Medulla oblongata (tissue), 1 donor: ENCODE data around the gene CXCL9.
"Not testable (repeated sequence)": the region's sequence is repeated elsewhere in the genome, so short reads cannot be mapped to it uniquely, and the experiment has no call there.

Experiments used
- DNase-seq: peaks from one replicate; pipeline ENCODE4 v3.0.0-alpha.2; 2015; ENCODE audit errors: extremely low spot score

The CXCL9 gene

GRCh38 chr4:76012388-76012801 lies 5.1 kb upstream of the CXCL9 start:
- no peak for DNase-seq

- DNase-seq = peak; percentile 59
These were observed 4.5 kb upstream of the CXCL9 start for GRCh38 chr4:76011700-76012387.

DNA sequence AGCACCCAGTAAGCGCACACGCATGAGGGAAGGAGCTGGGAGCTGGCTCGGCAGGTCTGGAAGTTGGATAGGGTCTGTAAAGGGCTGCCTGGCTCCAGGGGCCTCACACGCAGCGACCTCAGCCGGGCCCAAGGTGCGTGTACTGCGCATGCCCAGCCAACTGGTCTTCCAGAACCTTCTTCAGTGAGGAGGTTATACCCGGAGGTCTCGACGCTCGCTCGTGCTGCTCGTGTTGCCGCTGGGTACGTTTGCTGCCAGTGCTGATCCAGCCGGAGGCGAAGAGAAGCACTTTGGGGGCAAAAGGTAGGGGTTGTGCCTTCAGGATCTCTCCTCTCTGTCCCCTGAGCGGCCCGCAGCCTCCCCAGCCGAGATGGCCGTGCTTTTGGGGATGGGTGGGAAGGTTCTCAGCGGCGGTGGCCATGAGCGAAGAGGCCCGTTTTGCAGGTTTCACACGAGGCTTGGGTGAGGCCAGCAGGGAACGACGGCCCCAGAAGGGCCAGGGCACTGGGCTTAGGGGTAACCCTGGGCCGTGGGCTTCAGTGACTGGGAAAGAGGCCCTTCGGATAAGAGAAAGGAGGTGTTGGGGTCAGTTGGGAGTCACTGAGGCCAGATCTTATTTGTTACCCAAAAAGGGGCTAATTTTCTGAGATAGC lies 3.8 kb upstream of the CXCL9 start:
- DNase-seq = no peak

- no peak for DNase-seq
These were observed 3.3 kb upstream of the CXCL9 start for GRCh38 chr4:76010576-76010975.

GRCh38 chr4:76009311-76009710 lies 2.0 kb upstream of the CXCL9 start:
- DNase-seq = no peak

- no peak for DNase-seq
These were observed 3.7 kb downstream of the CXCL9 start for GRCh38 chr4:76003620-76004019.

GRCh38 chr4:76003035-76003434 lies 4.3 kb downstream of the CXCL9 start:
- no peak for DNase-seq

DNA sequence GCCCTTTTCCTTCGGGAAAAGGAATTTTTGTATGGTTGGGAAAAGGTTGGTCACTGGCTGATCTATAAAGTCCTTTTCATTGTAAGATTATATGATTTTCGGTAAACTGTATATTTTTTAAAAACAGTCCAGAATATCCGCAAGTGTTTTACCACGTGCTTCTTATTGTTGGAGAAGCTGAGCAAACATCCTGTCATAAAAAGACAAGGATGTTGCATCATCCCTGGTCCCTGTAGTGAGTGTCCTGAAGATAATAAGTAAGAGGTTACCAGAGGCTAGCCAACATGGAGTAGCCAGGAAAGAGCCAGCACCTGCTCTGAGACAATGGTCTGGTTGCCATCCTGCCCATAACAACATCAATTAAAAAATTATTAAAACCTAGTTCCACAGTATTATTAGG lies 5.1 kb downstream of the CXCL9 start:
- DNase-seq = no peak

- no peak for DNase-seq
These were observed 5.6 kb downstream of the CXCL9 start for GRCh38 chr4:76001700-76002099.

- DNase-seq = no peak
These were observed 7.0 kb downstream of the CXCL9 start for GRCh38 chr4:76000279-76000678.

DNA sequence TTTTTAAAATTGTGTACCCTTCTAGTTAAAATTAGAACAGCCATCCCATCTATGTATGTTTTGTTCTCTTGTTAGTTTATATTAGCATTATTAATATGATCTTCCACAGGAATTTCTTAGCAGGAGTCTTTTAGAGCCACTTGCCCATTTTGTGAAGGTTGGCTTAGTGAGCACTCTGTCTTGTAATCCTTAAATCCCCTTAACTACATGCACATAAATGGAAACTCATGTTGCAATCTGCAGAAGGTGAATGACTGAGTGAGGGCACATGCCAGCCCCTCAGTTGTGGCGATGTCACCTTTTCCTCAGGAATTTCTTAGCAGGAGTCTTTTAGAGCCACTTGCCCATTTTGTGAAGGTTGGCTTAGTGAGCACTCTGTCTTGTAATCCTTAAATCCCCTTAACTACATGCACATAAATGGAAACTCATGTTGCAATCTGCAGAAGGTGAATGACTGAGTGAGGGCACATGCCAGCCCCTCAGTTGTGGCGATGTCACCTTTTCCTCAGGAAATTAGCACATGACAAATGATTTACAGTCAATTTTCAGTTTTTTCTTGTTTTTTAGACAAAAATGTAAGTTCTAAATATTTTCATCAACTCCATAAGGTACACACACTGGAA lies 8.7 kb downstream of the CXCL9 start:
- DNase-seq = not testable (repeated sequence)

- no peak for DNase-seq
These were observed 9.4 kb downstream of the CXCL9 start for GRCh38 chr4:75997946-75998345.

- no peak for DNase-seq
These were observed 10.2 kb downstream of the CXCL9 start for GRCh38 chr4:75997081-75997480.

GRCh38 chr4:75995727-75996126 lies 11.6 kb downstream of the CXCL9 start:
- DNase-seq = peak; percentile 73

- DNase-seq = no peak
These were observed 14.8 kb downstream of the CXCL9 start for GRCh38 chr4:75992462-75992861.

GRCh38 chr4:75989846-75990528 lies 17.3 kb downstream of the CXCL9 start:
- no peak for DNase-seq

DNA sequence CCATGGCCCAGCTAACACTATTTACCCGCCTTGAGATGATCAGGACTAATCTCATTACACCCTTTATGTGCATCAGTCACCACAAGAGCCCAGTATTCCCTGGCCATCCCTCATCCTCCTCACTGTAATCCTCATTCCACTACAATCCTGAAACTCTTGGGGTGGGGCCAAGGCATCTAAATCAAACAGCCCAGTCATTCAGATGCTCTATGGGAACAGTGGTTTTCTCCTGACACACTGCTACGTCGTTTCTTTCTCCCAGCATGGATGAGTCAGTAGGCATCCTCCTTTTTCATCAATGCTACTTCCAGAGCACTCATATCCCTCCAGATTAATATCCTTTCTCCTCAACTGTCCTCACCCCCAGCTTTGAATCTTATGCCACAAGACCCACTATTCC lies 22.2 kb downstream of the CXCL9 start:
- DNase-seq = no peak

- DNase-seq = no peak
These were observed 26.7 kb downstream of the CXCL9 start for GRCh38 chr4:75980576-75980975.

GRCh38 chr4:75976177-75976576 lies 31.1 kb downstream of the CXCL9 start:
- DNase-seq = no peak

- no peak for DNase-seq
These were observed 33.5 kb downstream of the CXCL9 start for GRCh38 chr4:75973766-75974165.

DNA sequence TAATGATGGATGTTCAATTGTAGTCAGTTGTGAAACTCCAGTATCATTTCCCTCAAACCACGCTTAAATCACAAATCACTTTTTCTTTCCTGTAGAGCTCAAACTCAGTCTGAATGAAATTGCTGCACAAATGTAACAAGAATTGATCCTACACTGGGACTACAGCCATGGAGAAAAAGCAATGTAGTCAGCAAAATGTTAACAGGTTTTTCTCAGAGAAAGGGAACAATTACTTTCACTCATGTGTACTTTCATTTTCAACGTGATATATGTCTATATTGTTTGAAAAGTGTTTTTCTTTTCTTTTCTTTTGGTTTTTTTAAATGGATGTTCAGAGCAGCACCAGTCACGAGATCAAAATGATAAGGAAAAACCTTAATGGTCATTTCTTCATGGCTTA lies 39.2 kb downstream of the CXCL9 start:
- no peak for DNase-seq

GRCh38 chr4:75963558-75963957 lies 43.8 kb downstream of the CXCL9 start:
- DNase-seq = no peak

- not testable (repeated sequence) for DNase-seq
These were observed 45.2 kb downstream of the CXCL9 start for GRCh38 chr4:75962072-75962471.
